Upper lobe of right lung (tissue), 1 donor: ENCODE data around the gene TENM3. TPM values are rescaled to one million over a fixed set of nuclear protein-coding genes. Genes with fewer than 3 reads are reported as not detected.

ENCODE experiments used
- ATAC-seq: fragments of 200-7000 bp; cut with Tn5 transposase; one replicate; pipeline ENCODE4 v1.9.1; 2020; ENCODE audit warnings: mild to moderate bottlenecking, moderate library complexity
- DNase-seq: peaks from one replicate; pipeline ENCODE4 v3.0.0-alpha.2; 2020
- H3K27ac ChIP-seq: fragments of 200-600 bp; one replicate; pipeline ENCODE4 v1.8.0; 2022
- H3K27me3 ChIP-seq: fragments of 200-600 bp; one replicate; pipeline ENCODE4 v1.8.0; 2022; ENCODE audit warnings: mild to moderate bottlenecking
- H3K36me3 ChIP-seq: fragments of 200-600 bp; one replicate; pipeline ENCODE4 v1.8.0; 2022
- H3K4me1 ChIP-seq: fragments of 200-600 bp; one replicate; pipeline ENCODE4 v1.8.0; 2022
- H3K4me3 ChIP-seq: fragments of 200-600 bp; one replicate; pipeline ENCODE4 v1.8.0; 2022; ENCODE audit warnings: mild to moderate bottlenecking
- H3K9me3 ChIP-seq: fragments of 200-600 bp; one replicate; pipeline ENCODE4 v1.8.0; 2022
- intact Hi-C: fragments of 100-400 bp; cut with DNase I; formaldehyde crosslinking; loops from one replicate; pipeline ENCODE4 v1.11.0; 2022
- total RNA-seq: library from RNA; stranded (reverse); fragmentation: NEBNext Ultra II Directional; extraction: Animal tissue kit (Norgen Biotek cat#: 25700); gene quantifications from one replicate; pipeline ENCODE4 v1.2.1, GENCODE V29; 2021
- TF ChIP-seq, protein P1 (sequence below): fragments of 200-600 bp; IDR thresholded peaks from one replicate; pipeline ENCODE4 v1.8.0; 2022; ENCODE audit warnings: antibody characterized with exemption
- donor health status: DM: no; HTN: yes; CAD: no; lungs with severe emphysema.

The TENM3 gene
- total RNA-seq, 1 donor from 2014 or later, result 5.6 TPM

DNA sequence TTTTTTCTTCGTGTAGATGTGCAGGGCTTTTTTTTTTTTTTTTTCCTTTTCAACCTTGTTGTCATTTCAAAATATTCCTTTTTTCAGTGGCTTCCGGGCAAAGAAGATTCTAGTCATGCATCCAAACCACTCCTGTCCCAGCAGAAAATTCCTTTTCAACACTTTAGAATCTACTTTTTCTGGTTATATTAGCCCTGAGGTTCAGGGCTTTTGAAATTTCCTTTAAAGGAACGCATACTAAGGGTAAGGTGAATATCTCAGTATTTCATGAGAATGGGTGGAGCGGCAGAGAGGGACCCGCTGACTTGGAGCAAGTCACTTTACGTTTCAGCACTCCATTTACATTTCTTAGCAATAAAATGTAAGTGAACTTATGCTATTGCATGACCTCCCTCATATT, 15.6 kb upstream of the TENM3 start:
- DNase-seq, result no peak
- Histone ChIP-seq H3K4me1 (no peaks in the 10 kb centered on the region), H3K27ac (no peak overlapping the region), H3K27me3 (no peaks in the 10 kb centered on the region), H3K9me3 (no peaks in the 10 kb centered on the region), H3K36me3 (no peaks in the 10 kb centered on the region), H3K4me3 (no peak overlapping the region)
- TF ChIP-seq, protein P1, sequence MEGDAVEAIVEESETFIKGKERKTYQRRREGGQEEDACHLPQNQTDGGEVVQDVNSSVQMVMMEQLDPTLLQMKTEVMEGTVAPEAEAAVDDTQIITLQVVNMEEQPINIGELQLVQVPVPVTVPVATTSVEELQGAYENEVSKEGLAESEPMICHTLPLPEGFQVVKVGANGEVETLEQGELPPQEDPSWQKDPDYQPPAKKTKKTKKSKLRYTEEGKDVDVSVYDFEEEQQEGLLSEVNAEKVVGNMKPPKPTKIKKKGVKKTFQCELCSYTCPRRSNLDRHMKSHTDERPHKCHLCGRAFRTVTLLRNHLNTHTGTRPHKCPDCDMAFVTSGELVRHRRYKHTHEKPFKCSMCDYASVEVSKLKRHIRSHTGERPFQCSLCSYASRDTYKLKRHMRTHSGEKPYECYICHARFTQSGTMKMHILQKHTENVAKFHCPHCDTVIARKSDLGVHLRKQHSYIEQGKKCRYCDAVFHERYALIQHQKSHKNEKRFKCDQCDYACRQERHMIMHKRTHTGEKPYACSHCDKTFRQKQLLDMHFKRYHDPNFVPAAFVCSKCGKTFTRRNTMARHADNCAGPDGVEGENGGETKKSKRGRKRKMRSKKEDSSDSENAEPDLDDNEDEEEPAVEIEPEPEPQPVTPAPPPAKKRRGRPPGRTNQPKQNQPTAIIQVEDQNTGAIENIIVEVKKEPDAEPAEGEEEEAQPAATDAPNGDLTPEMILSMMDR, result no peak
- intact Hi-C loops, result no loop called here
- no peak for ATAC-seq

DNA sequence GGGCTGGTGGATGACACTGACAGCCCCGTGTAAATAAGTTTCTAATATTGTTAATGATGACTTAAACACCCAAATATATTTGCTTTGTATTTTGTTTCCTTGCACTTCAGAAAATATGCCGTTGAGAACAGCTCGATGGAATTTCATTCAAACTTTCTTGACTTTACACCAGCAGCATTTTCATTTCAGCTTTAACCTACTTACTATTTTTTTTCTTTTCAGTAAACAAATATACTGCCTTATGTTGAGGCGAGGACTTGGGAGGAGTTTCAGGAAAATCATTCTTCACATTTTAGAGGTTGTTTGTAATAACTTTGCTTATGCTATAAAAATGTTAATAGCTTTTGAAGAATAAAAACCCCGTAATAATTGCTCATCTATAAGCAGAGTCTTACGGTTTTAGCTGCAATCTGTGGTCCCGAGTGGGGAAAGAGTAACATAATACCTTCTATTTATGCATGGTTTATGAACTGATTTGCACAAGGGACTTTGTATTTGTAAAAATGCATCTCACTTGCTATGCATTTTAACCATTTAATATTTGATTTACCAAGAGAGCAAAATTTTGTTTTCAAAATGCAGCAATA, 14.1 kb upstream of the TENM3 start:
- no peaks in the 10 kb centered on the region for H3K4me1 ChIP-seq
- H3K36me3 ChIP-seq, result no peaks in the 10 kb centered on the region
- H3K4me3 ChIP-seq, result no peak overlapping the region
- TF ChIP-seq, protein P1, result no peak
- H3K9me3 ChIP-seq, result no peaks in the 10 kb centered on the region
- intact Hi-C loops, result no loop called here
- DNase-seq, result no peak
- no peak for ATAC-seq
- no peaks in the 10 kb centered on the region for H3K27me3 ChIP-seq
- no peak overlapping the region for H3K27ac ChIP-seq

DNA sequence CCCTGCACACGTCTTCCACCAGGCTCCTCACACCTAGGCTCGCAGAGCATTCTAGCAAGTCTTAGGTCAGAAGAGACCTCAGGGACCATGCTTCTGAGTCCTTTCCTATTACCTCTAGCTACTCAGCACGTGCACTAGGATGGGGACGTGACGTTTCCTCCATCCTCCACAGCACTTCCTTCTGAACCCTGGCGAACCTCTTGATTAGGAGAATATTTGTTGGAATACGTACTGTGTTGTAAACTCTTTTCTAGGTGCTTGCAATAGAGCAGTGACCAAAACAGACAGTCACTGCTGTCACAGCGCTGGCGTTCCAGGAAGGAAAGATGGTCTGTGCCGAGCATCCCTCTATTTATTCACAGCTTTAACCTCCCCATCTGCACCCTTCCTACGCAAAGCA, 12.9 kb upstream of the TENM3 start:
- no peaks in the 10 kb centered on the region for H3K4me1 ChIP-seq
- intact Hi-C loops, result no loop called here
- TF ChIP-seq, protein P1, result no peak

DNA sequence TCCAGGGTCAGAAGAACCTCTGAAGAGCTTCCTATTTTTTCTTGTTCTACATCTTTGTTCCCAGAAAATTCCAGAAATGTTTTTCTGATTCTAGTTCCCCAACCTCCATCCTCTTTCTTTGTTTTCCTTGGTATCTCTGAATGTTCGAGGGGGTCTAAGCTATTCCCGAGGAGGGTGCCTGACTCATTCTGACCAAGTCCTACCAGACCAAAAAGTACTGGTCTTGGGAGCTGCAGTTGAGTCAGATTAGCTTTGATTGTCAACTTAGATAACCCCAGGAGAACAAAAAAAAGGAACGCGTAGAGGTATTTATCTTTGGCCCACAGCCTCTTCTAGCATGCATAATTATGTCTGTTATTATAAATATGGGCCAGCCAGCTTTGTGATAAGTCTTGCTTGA, 12.1 kb upstream of the TENM3 start:
- ATAC-seq, result no peak
- DNase-seq, result no peak
- Histone ChIP-seq H3K27me3 (no peaks in the 10 kb centered on the region), H3K27ac (no peak overlapping the region), H3K4me1 (no peaks in the 10 kb centered on the region), H3K36me3 (no peaks in the 10 kb centered on the region), H3K9me3 (no peaks in the 10 kb centered on the region), H3K4me3 (no peak overlapping the region)
- intact Hi-C loops, result no loop called here
- TF ChIP-seq, protein P1, result no peak

More for the DNA sequence above, 12.9 kb upstream of the TENM3 start:
- Histone ChIP-seq H3K27ac (no peak overlapping the region), H3K36me3 (no peaks in the 10 kb centered on the region), H3K27me3 (no peaks in the 10 kb centered on the region), H3K9me3 (no peaks in the 10 kb centered on the region), H3K4me3 (no peak overlapping the region)
- ATAC-seq (no peak), DNase-seq (no peak)

DNA sequence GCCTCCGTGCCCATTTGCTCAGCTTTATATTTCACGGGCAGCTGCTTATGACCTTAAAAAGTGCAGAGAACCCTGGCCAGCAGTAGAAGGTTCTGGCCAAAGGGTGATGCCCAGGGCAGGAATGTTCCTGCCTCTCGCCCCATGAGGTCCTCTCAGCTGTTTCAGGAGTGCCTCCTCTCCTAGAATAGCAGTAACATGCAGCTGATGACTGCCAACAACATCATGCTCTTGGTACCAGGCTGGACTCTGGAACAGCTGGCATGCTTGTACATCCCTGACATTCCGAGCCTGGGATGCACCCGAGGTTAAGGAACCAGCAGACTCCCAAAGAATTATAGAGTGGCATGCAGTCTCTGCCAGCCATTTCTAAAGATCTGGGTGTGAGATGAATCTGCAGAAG, 11.7 kb upstream of the TENM3 start:
- H3K4me3 ChIP-seq, result no peak overlapping the region
- no peaks in the 10 kb centered on the region for H3K9me3 ChIP-seq
- TF ChIP-seq, protein P1, result no peak
- H3K27ac ChIP-seq, result no peak overlapping the region
- no peaks in the 10 kb centered on the region for H3K27me3 ChIP-seq
- ATAC-seq (no peak), DNase-seq (no peak)
- intact Hi-C loops, result no loop called here
- H3K4me1 ChIP-seq, result no peaks in the 10 kb centered on the region
- H3K36me3 ChIP-seq, result no peaks in the 10 kb centered on the region
